Measurements from ENCODE around the gene CEACAM7.

CEACAM7 gene

GRCh38 chr19:41688098-41688497 is at the start of gene CEACAM7:
CEACAM7 (minus strand) TSS chr19:41688270; CDS start chr19:41688165, 105 bp downstream.
- H3K9ac ChIP-seq = no peak within 1 kb of the TSS
- no peak within 1 kb of the TSS for H3K4me3 ChIP-seq
- no peaks in the 10 kb centered on the region for H3K27me3 ChIP-seq
- H4K20me1 ChIP-seq = 0 out of 22 replicates have a peak, but pooled peaks cover 0 to 4% (median 0%) of the 10 kb centered on the region in 11 experiments
- TF ChIP-seq Cebpa-rat (IDR thresholded peaks at IDR 0.05) = no peak
- peaks cover 9 to 44% (median 39%) of the 10 kb centered on the region in 10 experiments for H3K4me1 ChIP-seq
- peak within 1 kb of the TSS in 8 of 11 experiments; percentile 22 to 56 (median 36); a peak in 16 of 22 replicates for H3K4me2 ChIP-seq
- no peak within 1 kb of the TSS for H3K27ac ChIP-seq
- H3K9me3 ChIP-seq (replicated peaks in 1 of 11) = peaks cover 0 to 15% (median 0%) of the 10 kb centered on the region in 11 experiments; a peak in 5 of 22 replicates
- H3K36me3 ChIP-seq = no peaks in the 10 kb centered on the region

DNA sequence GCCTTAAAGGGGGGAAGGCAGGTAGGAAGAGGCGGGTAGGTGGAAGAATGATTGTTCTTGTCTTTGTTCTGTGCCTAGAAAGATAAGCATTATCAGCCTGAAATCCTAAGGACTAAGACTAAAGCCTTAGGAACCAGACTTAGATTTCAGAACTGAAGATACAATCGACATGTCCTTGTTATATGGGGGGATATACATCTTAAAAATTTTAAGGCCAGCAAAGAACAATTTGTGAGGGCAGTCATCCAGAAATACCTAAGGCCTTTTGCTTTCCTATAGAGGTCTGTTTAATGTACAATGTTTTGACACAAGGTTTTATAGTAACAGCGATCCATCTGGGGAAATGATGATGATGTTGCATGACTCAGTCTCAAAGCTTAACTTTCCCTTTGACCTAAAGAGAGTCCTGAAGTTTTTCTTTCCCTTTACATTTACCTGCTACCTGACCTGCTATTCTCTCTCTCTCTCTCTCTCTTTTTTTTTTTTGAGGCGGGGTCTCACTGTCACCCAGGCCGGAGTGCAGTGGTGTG is 47.1 kb upstream of the CEACAM7 start:
- Histone ChIP-seq H3K4me1 (peaks cover 0 to 6% (median 0%) of the 10 kb centered on the region in 10 experiments; a peak in 2 of 20 replicates), H3K27me3 (no peaks in the 10 kb centered on the region), H3K9ac (no peak overlapping the region), H4K20me1 (no peaks in the 10 kb centered on the region), H3K36me3 (no peaks in the 10 kb centered on the region), H3K9me3 (replicated peaks in 1 of 11) (no peaks in the 10 kb centered on the region), H3K4me2 (no peak overlapping the region), H3K27ac (no peak overlapping the region), H3K4me3 (no peak overlapping the region)
- no peak for TF ChIP-seq Cebpa-rat (IDR thresholded peaks at IDR 0.05)

DNA sequence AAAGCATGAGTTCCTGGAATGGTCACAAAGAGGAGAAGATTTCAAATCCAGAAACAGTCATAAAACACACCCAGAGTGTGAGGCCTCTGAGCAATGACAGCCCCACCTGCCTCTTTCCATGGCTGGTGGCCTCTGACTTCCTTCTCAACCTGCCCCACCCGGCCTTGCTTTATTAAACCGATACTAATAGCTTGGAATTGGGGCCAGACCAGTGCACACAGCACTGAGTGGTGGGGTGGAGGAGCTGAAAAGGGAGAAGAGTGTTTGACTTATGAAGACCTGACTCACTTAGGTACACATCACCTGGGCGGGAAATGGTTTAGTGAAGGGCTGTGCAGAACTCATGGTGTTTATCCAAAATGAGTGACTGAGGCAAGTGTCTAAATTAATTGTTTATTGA is 46.5 kb upstream of the CEACAM7 start:
- H3K27me3 ChIP-seq = no peaks in the 10 kb centered on the region
- no peak overlapping the region for H3K27ac ChIP-seq
- no peak for TF ChIP-seq Cebpa-rat (IDR thresholded peaks at IDR 0.05)
- H3K9ac ChIP-seq = no peak overlapping the region
- peaks cover 0 to 4% (median 0%) of the 10 kb centered on the region in 10 experiments; a peak in 1 of 20 replicates for H3K4me1 ChIP-seq
- H3K4me2 ChIP-seq = no peak overlapping the region
- no peaks in the 10 kb centered on the region for H3K9me3 ChIP-seq (replicated peaks in 1 of 11)
- H3K4me3 ChIP-seq = no peak overlapping the region
- no peaks in the 10 kb centered on the region for H4K20me1 ChIP-seq
- H3K36me3 ChIP-seq = no peaks in the 10 kb centered on the region

DNA sequence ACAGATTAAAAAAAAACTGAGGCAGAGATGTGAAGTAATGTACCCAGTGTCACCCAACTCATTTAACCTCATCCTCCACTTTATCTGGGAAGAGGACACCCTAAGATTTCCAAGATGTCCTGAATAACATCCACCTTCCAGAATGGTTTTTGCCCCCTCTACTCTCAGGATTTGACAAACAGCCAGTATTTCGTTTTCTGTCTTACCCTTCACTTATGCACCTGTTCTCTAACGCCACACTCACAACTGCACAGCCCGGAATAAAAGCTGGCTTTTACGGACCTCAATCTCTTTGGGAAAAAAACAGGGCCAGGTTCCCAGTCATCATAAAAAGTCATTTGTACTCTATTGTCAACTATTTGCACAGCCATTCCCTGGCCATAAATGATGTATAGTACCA is 46.1 kb upstream of the CEACAM7 start:
- Histone ChIP-seq H3K9ac (no peak overlapping the region), H3K27ac (no peak overlapping the region), H3K27me3 (no peaks in the 10 kb centered on the region), H3K4me2 (no peak overlapping the region), H4K20me1 (no peaks in the 10 kb centered on the region), H3K4me3 (no peak overlapping the region), H3K9me3 (replicated peaks in 1 of 11) (no peaks in the 10 kb centered on the region), H3K4me1 (peaks cover 0 to 4% (median 0%) of the 10 kb centered on the region in 10 experiments; a peak in 1 of 20 replicates), H3K36me3 (no peaks in the 10 kb centered on the region)
- TF ChIP-seq Cebpa-rat (IDR thresholded peaks at IDR 0.05) = no peak

DNA sequence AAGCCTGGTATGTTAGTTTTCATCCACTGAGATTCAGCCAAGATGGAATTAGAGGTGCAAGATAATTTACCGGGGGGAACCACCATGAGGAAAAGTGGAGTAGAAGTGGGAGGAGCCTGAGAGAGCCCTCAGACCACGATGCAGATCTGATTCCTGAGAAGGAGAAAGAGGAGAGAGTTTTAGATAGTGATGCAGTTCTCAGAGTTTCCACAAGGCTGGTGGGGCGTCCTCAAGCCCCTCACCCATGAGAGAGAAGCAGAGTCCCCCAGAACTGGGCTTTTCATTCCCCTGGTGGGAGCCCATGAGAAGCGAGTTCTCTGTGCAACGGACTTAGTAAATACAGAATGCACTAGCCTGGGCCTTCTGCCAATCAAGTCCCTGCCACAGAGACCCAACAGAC is 38.4 kb upstream of the CEACAM7 start:
- H3K4me2 ChIP-seq = no peak overlapping the region
- H4K20me1 ChIP-seq = no peaks in the 10 kb centered on the region
- no peak overlapping the region for H3K9ac ChIP-seq
- no peaks in the 10 kb centered on the region for H3K36me3 ChIP-seq
- no peak for TF ChIP-seq Cebpa-rat (IDR thresholded peaks at IDR 0.05)
- no peaks in the 10 kb centered on the region for H3K9me3 ChIP-seq (replicated peaks in 1 of 11)
- no peaks in the 10 kb centered on the region for H3K27me3 ChIP-seq
- no peak overlapping the region for H3K27ac ChIP-seq
- no peak overlapping the region for H3K4me3 ChIP-seq
- no peaks in the 10 kb centered on the region for H3K4me1 ChIP-seq

- Histone ChIP-seq H3K4me3 (no peak overlapping the region), H4K20me1 (no peaks in the 10 kb centered on the region; a peak in 1 of 22 replicates), H3K9me3 (replicated peaks in 1 of 11) (no peaks in the 10 kb centered on the region), H3K27ac (no peak overlapping the region), H3K27me3 (no peaks in the 10 kb centered on the region), H3K4me2 (no peak overlapping the region), H3K9ac (no peak overlapping the region), H3K36me3 (no peaks in the 10 kb centered on the region), H3K4me1 (no peaks in the 10 kb centered on the region)
- TF ChIP-seq Cebpa-rat (IDR thresholded peaks at IDR 0.05) = no peak
These were observed 32.0 kb upstream of the CEACAM7 start for GRCh38 chr19:41720103-41720502.

DNA sequence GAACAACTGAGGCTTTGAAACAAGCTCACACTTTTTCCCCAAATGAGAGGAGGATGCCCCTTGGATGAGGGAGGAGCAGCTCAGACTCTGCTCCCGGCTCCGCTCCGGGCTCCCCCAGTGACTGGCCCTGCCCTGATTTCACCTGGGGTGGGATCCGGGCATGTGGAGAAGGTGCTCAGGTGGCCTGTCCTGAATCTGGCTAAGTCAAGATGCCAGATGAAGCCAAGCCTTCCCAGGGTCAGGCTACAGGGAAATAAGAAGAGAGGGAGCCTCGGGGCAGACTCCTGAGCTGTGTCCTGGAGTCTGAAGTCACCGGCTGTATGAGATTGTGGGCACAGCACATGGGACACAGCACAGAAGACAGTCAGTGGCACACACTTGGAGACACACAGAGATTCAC is 30.7 kb upstream of the CEACAM7 start:
- no peak overlapping the region for H3K4me2 ChIP-seq
- H3K27me3 ChIP-seq = no peaks in the 10 kb centered on the region
- no peak overlapping the region for H3K9ac ChIP-seq
- H4K20me1 ChIP-seq = no peaks in the 10 kb centered on the region; a peak in 1 of 22 replicates
- H3K9me3 ChIP-seq (replicated peaks in 1 of 11) = no peaks in the 10 kb centered on the region
- TF ChIP-seq Cebpa-rat (IDR thresholded peaks at IDR 0.05) = no peak
- no peaks in the 10 kb centered on the region for H3K36me3 ChIP-seq
- no peaks in the 10 kb centered on the region for H3K4me1 ChIP-seq
- H3K27ac ChIP-seq = no peak overlapping the region
- H3K4me3 ChIP-seq = no peak overlapping the region

GRCh38 chr19:41714598-41714997 is 26.5 kb upstream of the CEACAM7 start:
- Histone ChIP-seq H3K4me1 (no peaks in the 10 kb centered on the region), H3K9me3 (replicated peaks in 1 of 11) (no peaks in the 10 kb centered on the region), H3K4me3 (no peak overlapping the region), H4K20me1 (no peaks in the 10 kb centered on the region; a peak in 1 of 22 replicates), H3K4me2 (no peak overlapping the region), H3K27ac (no peak overlapping the region), H3K9ac (no peak overlapping the region), H3K27me3 (peaks cover 0 to 4% (median 0%) of the 10 kb centered on the region in 11 experiments; a peak in 1 of 22 replicates), H3K36me3 (no peaks in the 10 kb centered on the region)
- TF ChIP-seq Cebpa-rat (IDR thresholded peaks at IDR 0.05) = no peak

DNA sequence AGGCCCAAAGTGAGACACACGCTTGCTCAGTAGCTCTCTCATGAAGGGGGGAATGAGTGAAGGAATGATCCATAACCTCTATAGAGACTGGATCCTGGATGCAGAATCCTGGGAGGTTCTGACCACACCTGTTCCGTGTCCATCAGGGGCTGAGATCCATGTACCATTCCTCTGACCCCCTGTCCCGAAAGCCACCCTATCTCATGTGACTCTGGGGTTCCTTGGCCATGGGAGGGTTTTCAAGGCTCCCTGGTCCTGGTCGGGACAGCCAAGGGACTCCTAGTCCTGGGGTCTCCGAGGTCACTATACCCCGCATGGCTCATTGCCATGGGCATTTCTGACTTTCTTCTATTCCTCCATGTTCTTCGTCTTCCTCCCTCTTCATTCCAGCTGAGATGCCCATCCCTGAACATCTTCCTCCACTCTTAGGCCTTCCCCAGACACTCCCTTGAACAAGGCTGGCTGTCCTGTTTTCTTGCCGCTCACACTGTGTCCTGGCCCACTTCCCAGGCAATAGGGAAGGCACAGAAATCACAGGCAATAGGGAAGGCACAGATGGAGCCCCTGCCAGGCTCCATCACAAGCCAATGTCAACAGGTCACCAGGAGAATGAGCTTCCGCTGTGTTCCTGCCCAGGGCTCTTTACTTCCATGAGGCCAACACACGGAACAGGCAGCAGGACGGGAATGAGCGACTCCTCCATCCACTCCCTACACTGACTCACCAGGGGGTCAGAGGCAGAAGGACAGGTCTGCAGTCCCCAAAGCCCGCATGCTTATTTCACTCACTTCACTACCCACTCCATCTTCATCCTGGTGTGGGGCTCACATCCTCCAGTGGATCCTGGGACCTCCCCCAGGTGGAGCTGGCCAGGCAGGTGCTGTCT is 23.5 kb upstream of the CEACAM7 start:
- H3K27me3 ChIP-seq = peaks cover 0 to 4% (median 0%) of the 10 kb centered on the region in 11 experiments; a peak in 1 of 22 replicates
- no peaks in the 10 kb centered on the region for H3K9me3 ChIP-seq (replicated peaks in 1 of 11)
- H3K4me2 ChIP-seq = no peak overlapping the region
- H3K4me3 ChIP-seq = no peak overlapping the region
- TF ChIP-seq Cebpa-rat (IDR thresholded peaks at IDR 0.05) = no peak
- peaks cover 0 to 12% (median 4%) of the 10 kb centered on the region in 10 experiments; a peak in 6 of 20 replicates for H3K4me1 ChIP-seq
- peaks cover 0 to 11% (median 0%) of the 10 kb centered on the region in 11 experiments; a peak in 1 of 22 replicates for H4K20me1 ChIP-seq
- no peaks in the 10 kb centered on the region for H3K36me3 ChIP-seq
- no peak overlapping the region for H3K9ac ChIP-seq
- no peak overlapping the region for H3K27ac ChIP-seq
